Measurements from ENCODE around the gene TFCP2L1.

TFCP2L1 gene

DNA sequence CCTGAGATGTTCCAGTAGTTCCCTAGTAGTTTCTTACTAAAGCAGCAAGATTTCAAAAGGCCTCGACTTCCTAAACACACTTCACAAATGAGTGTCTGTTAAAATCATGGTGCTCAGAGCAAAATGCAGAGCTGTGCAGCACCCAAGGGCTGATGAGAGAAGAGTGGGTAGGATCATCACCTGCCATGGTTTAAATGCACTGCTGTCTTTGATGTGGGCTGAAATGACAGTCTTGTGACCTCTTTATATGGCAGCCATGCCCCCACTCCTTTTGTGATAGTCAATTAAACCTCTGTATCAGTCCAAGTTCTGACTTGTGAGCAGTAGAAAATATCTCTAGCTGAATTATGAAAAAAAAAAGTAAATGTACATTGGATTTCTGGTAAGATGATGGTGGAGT is 107.1 kb downstream of the TFCP2L1 start:
- peaks cover 3% of the 10 kb centered on the region for H3K27me3 Mint-ChIP-seq
- H3K4me3 Mint-ChIP-seq = no peak overlapping the region
- H3K9me3 Mint-ChIP-seq = no peaks in the 10 kb centered on the region
- H3K4me1 Mint-ChIP-seq = no peaks in the 10 kb centered on the region
- no peaks in the 10 kb centered on the region for H3K36me3 Mint-ChIP-seq
- no peak overlapping the region for H3K27ac Mint-ChIP-seq

DNA sequence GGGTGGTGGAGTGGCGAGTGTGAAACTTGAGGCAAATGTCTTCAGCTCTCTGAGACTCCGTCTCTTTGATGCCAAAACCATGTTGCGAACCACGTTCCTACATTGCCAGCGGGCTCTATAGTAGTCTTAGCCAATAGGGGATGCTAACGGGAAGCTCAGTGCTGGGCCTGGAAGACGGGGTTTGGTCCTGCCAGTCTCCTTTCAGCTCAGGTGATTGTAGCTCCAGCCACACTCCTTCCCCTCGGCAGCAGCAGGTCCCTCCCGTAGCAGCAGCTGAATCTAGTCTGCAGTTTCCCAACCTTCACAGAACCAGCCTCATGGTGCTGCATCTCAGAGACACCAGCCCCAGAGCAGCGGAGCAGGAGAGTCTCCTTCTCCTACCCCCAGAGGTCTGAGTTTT is 109.7 kb downstream of the TFCP2L1 start:
- peaks cover 6% of the 10 kb centered on the region for H3K27me3 Mint-ChIP-seq
- no peak overlapping the region for H3K27ac Mint-ChIP-seq
- no peaks in the 10 kb centered on the region for H3K4me1 Mint-ChIP-seq
- H3K9me3 Mint-ChIP-seq = peaks cover 11% of the 10 kb centered on the region
- H3K36me3 Mint-ChIP-seq = no peaks in the 10 kb centered on the region
- H3K4me3 Mint-ChIP-seq = no peak overlapping the region

DNA sequence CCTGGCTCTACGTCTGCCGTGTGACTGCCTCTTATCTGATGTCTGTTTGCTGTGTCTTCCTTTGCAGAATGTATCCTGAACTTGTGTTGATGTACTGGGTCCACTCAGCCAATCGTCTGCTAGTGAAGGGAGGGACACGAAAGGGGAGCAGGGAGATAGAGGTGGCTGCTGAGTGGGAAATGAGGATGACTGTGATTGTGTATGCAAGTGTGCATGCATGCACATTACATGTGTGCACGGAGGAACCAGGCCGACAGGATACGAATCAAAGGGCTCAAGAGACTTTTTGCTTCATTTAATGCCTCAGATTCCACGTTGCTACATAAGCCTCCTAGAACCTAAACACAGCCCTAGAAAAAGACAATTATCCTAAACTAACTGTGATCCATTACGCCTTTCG is 111.2 kb downstream of the TFCP2L1 start:
- Mint-ChIP-seq H3K4me3 (no peak overlapping the region), H3K9me3 (peaks cover 16% of the 10 kb centered on the region), H3K4me1 (no peaks in the 10 kb centered on the region), H3K27me3 (peaks cover 9% of the 10 kb centered on the region), H3K36me3 (no peaks in the 10 kb centered on the region), H3K27ac (no peak overlapping the region)

DNA sequence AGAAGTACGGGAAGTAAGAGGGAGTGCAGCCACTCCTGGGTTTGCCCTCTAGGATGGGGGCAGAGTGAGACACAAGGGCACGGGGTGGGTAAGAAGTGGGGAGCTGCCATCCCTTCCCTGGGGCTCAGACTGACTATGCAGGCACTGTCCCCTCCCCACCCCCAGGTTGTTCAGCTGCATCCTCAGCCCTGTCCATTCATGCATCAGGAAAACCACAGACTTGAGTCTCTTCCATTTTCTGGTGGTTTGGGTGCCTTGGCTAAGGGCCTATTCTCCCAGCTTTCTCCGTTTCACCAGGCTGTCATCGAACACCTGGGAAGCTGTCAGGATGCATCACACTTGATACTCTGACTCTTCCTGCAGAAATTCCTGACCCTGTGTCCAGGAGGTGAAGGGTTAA is 111.9 kb downstream of the TFCP2L1 start:
- Mint-ChIP-seq H3K27ac (no peak overlapping the region), H3K4me1 (no peaks in the 10 kb centered on the region), H3K36me3 (no peaks in the 10 kb centered on the region), H3K27me3 (peaks cover 9% of the 10 kb centered on the region), H3K4me3 (no peak overlapping the region), H3K9me3 (peaks cover 16% of the 10 kb centered on the region)

DNA sequence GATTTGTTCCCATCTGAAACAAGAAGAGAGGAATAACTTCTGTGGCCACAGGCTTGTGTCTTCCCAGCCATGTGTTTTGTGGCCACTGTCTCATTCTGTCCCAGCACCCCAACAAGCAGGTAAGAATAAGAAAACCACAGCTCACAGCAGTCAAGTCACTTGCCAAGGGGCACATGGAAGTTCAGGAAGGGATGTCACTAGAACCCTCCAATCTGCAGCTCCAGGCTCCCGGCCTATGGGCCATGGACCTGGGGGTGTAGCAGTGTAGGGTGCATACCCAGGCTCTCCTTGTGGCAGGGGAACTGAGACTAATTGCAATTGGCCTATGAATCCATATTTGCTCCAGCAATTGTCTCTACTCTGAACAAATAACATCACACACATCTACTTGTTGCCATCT is 112.5 kb downstream of the TFCP2L1 start:
- Mint-ChIP-seq H3K27ac (no peak overlapping the region), H3K9me3 (peaks cover 16% of the 10 kb centered on the region), H3K36me3 (no peaks in the 10 kb centered on the region), H3K4me3 (no peak overlapping the region), H3K27me3 (peaks cover 9% of the 10 kb centered on the region), H3K4me1 (no peaks in the 10 kb centered on the region)

DNA sequence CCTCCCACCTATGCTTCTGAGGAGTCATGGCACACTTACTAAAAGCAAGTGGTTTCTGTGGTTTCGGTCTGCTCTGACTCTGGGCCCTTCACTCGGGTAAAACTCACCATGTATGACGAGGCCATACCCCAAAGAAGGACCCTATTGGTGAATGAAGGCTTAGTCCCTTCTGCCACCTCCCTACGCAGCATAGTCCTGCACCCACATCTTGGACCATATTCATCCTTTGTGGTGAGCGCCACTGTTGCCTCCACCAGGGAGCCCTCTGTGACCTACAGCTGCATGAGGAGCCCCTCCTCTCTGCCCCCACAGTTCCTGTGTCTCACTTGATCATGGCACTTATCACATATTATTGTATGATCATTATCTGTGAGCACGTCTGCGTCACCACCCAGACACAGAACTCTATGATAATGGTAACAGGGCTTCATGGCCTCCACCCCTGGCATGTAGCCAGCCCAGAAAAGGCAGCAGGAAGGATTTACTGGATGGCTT is 113.3 kb downstream of the TFCP2L1 start:
- Mint-ChIP-seq H3K36me3 (no peaks in the 10 kb centered on the region), H3K27me3 (peaks cover 9% of the 10 kb centered on the region), H3K27ac (no peak overlapping the region), H3K4me1 (no peaks in the 10 kb centered on the region), H3K9me3 (peaks cover 16% of the 10 kb centered on the region), H3K4me3 (no peak overlapping the region)

DNA sequence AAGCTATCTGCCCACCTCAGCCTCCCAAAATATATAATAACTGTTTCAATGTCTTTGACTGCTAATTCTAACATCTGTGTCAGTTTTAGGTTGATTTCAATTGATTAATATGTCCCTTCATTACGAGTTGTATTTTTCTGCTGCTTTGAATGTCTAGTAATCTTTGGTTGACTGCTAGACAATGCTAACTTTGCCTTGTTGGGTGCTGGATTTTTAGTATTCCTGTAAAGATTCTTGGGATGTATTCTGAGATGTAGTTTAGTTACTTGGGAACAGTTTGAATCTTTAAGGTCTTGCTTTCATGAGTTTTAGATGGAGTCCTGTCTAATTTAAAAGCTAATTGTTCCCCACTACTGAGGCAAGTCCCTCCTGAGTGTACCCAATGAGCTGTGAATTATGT is 114.4 kb downstream of the TFCP2L1 start:
- Mint-ChIP-seq H3K27me3 (peaks cover 6% of the 10 kb centered on the region), H3K36me3 (no peaks in the 10 kb centered on the region), H3K9me3 (peaks cover 16% of the 10 kb centered on the region), H3K4me3 (no peak overlapping the region), H3K4me1 (no peaks in the 10 kb centered on the region), H3K27ac (no peak overlapping the region)

DNA sequence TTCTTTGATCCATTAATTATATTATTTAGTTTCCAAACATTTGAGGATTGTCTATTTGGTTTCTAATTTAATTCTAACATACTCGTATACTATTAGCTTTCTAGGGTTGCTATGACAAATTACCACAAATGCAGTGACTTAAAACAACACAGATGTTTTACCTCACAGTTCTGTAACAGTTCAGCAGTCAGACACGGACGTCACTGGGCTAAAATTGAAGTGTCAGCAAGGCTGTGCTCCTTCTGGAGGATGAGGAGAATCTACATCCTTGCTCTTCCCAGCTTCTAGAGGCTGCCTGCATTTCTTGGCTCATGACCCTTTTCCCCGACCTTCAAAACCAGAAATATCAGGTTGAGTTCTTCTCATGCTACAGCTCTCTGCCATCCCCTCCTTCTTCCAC is 117.6 kb downstream of the TFCP2L1 start:
- H3K4me3 Mint-ChIP-seq = no peak overlapping the region
- no peaks in the 10 kb centered on the region for H3K4me1 Mint-ChIP-seq
- H3K36me3 Mint-ChIP-seq = no peaks in the 10 kb centered on the region
- peaks cover 21% of the 10 kb centered on the region for H3K9me3 Mint-ChIP-seq
- H3K27ac Mint-ChIP-seq = no peak overlapping the region
- H3K27me3 Mint-ChIP-seq = peaks cover 7% of the 10 kb centered on the region

All from activated naive CD4-positive, alpha-beta T cell treated with anti-CD3 and anti-CD28 coated beads, Interleukin-2, amount 50 U/mL, for 24 hours (primary cell).